Suprapubic skin (tissue), 4 donors: ENCODE measurements around the gene VPS26B. TPM values are rescaled to one million over a fixed set of nuclear protein-coding genes. Genes with fewer than 3 reads are reported as not detected.
A peak's percentile ranks its signal among the peaks of the same experiment; 100 is the strongest.

Source experiments
- DNase-seq, 2 donors: peaks; one replicate each; pipeline ENCODE4 v3.0.0-alpha.2; 2019; ENCODE audit warnings: low spot score in 2 of 2
- H3K27ac ChIP-seq: fragments of 200-600 bp; sonication (generic); one replicate; pipeline ENCODE4 v1.5.1; 2019
- H3K27me3 ChIP-seq: fragments of 200-600 bp; sonication (generic); one replicate; pipeline ENCODE4 v1.5.1; 2019
- H3K36me3 ChIP-seq: fragments of 200-600 bp; sonication (generic); one replicate; pipeline ENCODE4 v1.5.1; 2019
- H3K4me1 ChIP-seq: fragments of 200-600 bp; sonication (generic); one replicate; pipeline ENCODE4 v1.5.1; 2019
- H3K4me3 ChIP-seq: fragments of 200-600 bp; sonication (generic); one replicate; pipeline ENCODE4 v1.5.1; 2019; ENCODE audit warnings: mild to moderate bottlenecking
- H3K9me3 ChIP-seq: fragments of 200-600 bp; sonication (generic); one replicate; pipeline ENCODE4 v1.5.1; 2019
- EP300 ChIP-seq: sonication (generic); formaldehyde crosslinking; IDR thresholded peaks from one replicate; pipeline ENCODE4 v1.6.1; 2017; ENCODE audit warnings: antibody characterized with exemption
- POLR2A ChIP-seq, 2 donors: fragments of 450-650 bp; IDR thresholded peaks; one replicate each; pipeline ENCODE4 v1.6.1; 2017; ENCODE audit warnings: antibody characterized with exemption in 2 of 2, mild to moderate bottlenecking in 2 of 2, moderate library complexity in 2 of 2
- POLR2AphosphoS5 ChIP-seq, 3 donors: sonication (generic); formaldehyde crosslinking; IDR thresholded peaks; one replicate each; pipeline ENCODE4 v1.6.1; 2017; ENCODE audit warnings: antibody characterized with exemption in 3 of 3
- WGBS: methylation state at CpG from one replicate; pipeline ENCODE4 v1.1.5; 2018; 5-methylcytosine and 5-hydroxymethylcytosine counted together
- total RNA-seq, 4 donors: library from RNA; depleted of rRNA; stranded (reverse); fragments of >200 nt; gene quantifications; one replicate each; pipeline ENCODE4 v1.1.0, GENCODE V29; 2016
- TF ChIP-seq, protein P1 (sequence below), 2 donors: fragments of 200-600 bp in 1 of 2; fragments of 450-650 bp in 1 of 2; sonication (generic) in 1 of 2; IDR thresholded peaks; one replicate each; pipeline ENCODE4 v1.5.1; 2016 to 2019; ENCODE audit warnings: antibody characterized with exemption in 2 of 2, mild to moderate bottlenecking in 1 of 2, moderate library complexity in 1 of 2

VPS26B gene
- total RNA-seq, 4 donors from 2014 or later: 60.4 to 80.9 (median 74.4) TPM

DNA sequence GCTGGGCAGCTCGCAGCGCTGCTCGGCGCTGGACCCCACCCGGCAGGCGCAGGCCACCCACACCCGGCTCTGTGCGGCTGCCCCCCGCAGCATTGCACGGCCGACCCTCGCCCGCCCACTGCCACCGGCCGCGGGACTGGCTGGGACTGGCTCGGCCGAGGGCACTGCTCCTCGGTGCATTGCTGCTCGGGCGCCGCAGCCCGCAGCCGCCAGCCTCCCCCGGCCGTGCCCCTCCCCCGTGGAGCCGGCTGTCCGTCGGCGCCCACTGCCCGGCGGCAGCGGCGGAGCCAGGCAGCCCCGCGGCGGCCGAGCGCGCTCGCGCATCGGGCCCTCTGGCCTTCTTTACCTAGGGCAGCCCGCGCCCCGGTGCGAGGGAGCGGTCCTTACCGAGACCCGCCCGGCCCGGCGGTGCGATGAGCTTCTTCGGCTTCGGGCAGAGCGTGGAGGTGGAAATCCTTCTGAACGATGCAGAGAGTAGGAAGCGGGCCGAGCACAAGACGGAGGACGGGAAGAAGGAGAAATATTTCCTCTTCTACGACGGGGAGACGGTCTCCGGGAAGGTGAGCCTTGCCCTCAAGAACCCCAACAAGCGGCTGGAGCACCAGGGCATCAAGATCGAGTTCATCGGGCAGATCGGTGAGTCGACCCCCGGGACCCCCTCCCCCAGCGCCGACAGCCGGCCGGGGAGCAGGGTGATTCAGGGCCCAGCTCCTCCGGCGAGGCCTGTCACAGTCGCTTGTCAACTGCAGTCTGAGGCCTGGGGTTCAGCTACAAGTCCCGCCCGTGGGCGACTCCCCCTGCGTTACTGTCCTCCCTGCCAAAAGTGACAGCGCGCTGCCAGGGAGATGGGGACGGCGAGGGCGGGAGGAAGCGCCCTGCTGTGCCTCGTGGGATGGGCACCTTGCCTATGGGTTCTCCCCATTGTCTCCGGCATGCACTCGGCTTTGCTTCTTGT lies 516 bp downstream of the VPS26B start:
- WGBS: 0% methylated on average over 47 of the region's 93 CpGs
- peak; percentile 80 to 90 for DNase-seq
- no peaks in the 10 kb centered on the region for H3K9me3 ChIP-seq

DNA sequence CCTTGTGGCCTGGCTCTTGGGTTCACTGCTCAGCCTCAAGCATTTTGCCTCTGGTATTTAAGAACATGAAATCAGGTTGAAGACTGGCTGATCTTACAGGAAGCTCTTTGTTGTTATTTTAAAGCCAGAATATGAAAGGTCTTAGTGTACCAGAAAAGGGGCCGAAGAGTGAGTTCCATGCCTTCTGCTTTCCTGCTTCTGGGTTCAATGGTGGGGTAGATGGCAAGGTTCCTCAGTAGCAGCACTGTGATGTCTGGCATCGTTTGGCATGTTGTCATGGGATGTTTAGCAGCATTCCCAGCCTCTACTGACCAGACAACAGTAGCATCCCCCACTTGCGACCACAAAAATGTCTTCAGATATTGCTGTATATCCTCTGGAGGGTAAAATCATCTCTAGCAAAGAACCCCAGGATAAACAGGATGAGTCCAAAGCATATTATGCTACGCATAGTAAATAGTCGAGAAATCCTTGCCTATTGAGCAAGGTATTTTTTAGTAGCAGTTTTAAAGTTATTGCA lies 2.4 kb downstream of the VPS26B start:
- DNase-seq: no peak
- no peak overlapping the region for H3K27ac ChIP-seq
- H3K4me1 ChIP-seq: peaks cover 69% of the 10 kb centered on the region
- H3K27me3 ChIP-seq: no peaks in the 10 kb centered on the region
- no peaks in the 10 kb centered on the region for H3K9me3 ChIP-seq
- peaks cover 5% of the 10 kb centered on the region for H3K36me3 ChIP-seq
- 89% methylated on average over 5 of the region's 5 CpGs for WGBS
- TF ChIP-seq POLR2A (IDR thresholded peaks at IDR 0.05) (no peak), POLR2AphosphoS5 (IDR thresholded peaks at IDR 0.05) (no peak), EP300 (no peak)
- TF ChIP-seq, protein P1, sequence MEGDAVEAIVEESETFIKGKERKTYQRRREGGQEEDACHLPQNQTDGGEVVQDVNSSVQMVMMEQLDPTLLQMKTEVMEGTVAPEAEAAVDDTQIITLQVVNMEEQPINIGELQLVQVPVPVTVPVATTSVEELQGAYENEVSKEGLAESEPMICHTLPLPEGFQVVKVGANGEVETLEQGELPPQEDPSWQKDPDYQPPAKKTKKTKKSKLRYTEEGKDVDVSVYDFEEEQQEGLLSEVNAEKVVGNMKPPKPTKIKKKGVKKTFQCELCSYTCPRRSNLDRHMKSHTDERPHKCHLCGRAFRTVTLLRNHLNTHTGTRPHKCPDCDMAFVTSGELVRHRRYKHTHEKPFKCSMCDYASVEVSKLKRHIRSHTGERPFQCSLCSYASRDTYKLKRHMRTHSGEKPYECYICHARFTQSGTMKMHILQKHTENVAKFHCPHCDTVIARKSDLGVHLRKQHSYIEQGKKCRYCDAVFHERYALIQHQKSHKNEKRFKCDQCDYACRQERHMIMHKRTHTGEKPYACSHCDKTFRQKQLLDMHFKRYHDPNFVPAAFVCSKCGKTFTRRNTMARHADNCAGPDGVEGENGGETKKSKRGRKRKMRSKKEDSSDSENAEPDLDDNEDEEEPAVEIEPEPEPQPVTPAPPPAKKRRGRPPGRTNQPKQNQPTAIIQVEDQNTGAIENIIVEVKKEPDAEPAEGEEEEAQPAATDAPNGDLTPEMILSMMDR (IDR thresholded peaks at IDR 0.05): no peak
- H3K4me3 ChIP-seq: no peak overlapping the region

More for the DNA sequence above, 516 bp downstream of the VPS26B start:
- TF ChIP-seq EP300 (no peak), POLR2A (IDR thresholded peaks at IDR 0.05) (peak in 1 of 2 donors; percentile 20)
- TF ChIP-seq, protein P1 (IDR thresholded peaks at IDR 0.05): no peak
- H3K4me3 ChIP-seq: peak overlapping the region; percentile 96
- peak overlapping the region; percentile 96 for H3K27ac ChIP-seq
- peaks cover 7% of the 10 kb centered on the region for H3K36me3 ChIP-seq
- peaks cover 55% of the 10 kb centered on the region for H3K4me1 ChIP-seq
- H3K27me3 ChIP-seq: no peaks in the 10 kb centered on the region

DNA sequence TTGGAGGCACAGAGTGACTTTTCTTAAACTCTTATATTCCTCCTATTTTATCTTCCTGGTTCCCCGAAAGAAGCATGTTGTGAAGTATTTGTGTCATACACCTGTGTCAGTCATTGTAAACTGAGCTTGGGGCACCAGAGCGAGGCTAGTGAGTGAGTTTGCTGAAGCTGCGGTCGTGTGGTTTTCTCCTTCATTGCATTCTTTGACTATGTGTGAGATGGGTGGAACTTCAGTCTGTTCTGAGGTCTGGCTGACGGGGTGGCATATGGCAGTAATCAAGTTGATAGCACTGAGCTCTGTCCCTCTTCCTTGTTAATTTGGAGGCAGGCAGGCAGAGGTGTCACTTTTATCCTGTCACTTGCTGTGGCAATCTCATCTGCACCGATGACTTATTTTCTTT lies 4.2 kb downstream of the VPS26B start:
- Histone ChIP-seq H3K36me3 (peaks cover 5% of the 10 kb centered on the region), H3K27ac (no peak overlapping the region), H3K4me1 (peaks cover 64% of the 10 kb centered on the region), H3K9me3 (no peaks in the 10 kb centered on the region), H3K4me3 (no peak overlapping the region), H3K27me3 (no peaks in the 10 kb centered on the region)
- TF ChIP-seq POLR2A (IDR thresholded peaks at IDR 0.05) (no peak), POLR2AphosphoS5 (IDR thresholded peaks at IDR 0.05) (no peak), EP300 (no peak)
- TF ChIP-seq, protein P1 (IDR thresholded peaks at IDR 0.05): no peak
- 62% methylated on average over 6 of the region's 6 CpGs for WGBS
- DNase-seq: no peak

DNA sequence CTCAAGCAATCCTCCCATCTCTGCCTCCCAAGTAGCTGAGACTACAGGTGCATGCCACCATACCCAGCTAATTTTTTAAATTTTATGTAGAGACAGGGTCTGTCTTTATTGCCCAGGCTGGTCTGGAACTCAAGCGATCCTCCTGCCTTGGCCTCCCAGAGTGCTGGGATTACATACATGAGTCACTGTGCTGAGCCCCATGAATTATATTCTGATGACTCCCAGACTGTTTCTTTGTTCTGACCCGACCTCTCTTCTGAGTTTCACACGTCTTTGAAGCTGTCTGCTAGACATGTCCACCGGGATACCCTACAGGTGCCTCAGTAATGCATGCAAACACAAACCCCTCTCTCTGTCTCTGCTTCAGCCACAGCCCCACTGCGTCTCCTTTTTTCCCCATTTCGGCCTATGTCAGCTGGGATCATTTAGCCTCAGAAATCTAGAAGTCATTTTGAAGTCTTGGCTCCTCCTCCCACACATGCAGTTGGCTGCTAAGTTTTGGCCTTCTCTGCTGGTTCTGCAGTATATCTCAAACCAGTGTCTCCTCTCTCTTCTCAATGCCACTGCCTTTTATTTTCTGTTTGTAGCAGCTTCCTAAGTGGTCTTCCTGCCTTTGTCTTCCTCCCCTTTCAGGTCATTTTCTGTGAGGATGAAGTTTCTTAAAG lies 4.8 kb downstream of the VPS26B start:
- 55% methylated on average over 6 of the region's 6 CpGs for WGBS
- Histone ChIP-seq H3K27ac (no peak overlapping the region), H3K27me3 (no peaks in the 10 kb centered on the region), H3K9me3 (no peaks in the 10 kb centered on the region), H3K4me1 (peaks cover 64% of the 10 kb centered on the region), H3K36me3 (peaks cover 7% of the 10 kb centered on the region), H3K4me3 (no peak overlapping the region)
- no peak for DNase-seq
- TF ChIP-seq POLR2AphosphoS5 (IDR thresholded peaks at IDR 0.05) (no peak), EP300 (no peak), POLR2A (IDR thresholded peaks at IDR 0.05) (no peak)
- TF ChIP-seq, protein P1 (IDR thresholded peaks at IDR 0.05): no peak

DNA sequence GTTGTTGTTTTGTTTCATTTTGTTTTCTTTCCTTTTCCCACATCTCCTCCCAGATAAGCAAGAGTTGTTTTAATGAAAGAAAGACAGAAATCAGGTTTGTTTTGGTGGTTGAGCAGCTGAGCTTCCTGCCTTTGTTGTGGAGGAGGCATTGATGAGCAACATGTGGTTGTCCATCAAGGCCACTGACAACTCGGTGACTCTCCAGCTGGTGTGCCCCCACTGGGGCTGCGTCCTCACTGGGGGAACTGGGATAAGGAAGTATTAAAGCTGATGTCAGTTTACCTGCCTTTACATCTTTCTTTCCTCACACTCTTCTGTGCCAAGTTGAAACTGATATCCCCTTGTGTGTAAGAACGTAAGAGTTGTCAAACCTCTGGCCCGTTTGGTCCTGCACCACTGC lies 5.9 kb downstream of the VPS26B start:
- TF ChIP-seq, protein P1 (IDR thresholded peaks at IDR 0.05): no peak
- TF ChIP-seq POLR2A (IDR thresholded peaks at IDR 0.05) (no peak), EP300 (no peak), POLR2AphosphoS5 (IDR thresholded peaks at IDR 0.05) (no peak)
- Histone ChIP-seq H3K9me3 (no peaks in the 10 kb centered on the region), H3K4me3 (no peak overlapping the region), H3K36me3 (peaks cover 15% of the 10 kb centered on the region), H3K27ac (no peak overlapping the region), H3K27me3 (no peaks in the 10 kb centered on the region), H3K4me1 (peaks cover 61% of the 10 kb centered on the region)
- WGBS: 77% methylated on average over 4 of the region's 4 CpGs
- no peak for DNase-seq
